Nucleus accumbens (tissue), 56 donors: Measurements from ENCODE around the gene ADARB2.

Experiments used
- DNase-seq, 56 donors: peaks; one replicate each; lab custom pipeline; 2025; lab: John Stamatoyannopoulos, UW

The ADARB2 gene

GRCh38 chr10:1665681-1666080 lies 71.6 kb downstream of the ADARB2 start:
- no peak for DNase-seq

DNA sequence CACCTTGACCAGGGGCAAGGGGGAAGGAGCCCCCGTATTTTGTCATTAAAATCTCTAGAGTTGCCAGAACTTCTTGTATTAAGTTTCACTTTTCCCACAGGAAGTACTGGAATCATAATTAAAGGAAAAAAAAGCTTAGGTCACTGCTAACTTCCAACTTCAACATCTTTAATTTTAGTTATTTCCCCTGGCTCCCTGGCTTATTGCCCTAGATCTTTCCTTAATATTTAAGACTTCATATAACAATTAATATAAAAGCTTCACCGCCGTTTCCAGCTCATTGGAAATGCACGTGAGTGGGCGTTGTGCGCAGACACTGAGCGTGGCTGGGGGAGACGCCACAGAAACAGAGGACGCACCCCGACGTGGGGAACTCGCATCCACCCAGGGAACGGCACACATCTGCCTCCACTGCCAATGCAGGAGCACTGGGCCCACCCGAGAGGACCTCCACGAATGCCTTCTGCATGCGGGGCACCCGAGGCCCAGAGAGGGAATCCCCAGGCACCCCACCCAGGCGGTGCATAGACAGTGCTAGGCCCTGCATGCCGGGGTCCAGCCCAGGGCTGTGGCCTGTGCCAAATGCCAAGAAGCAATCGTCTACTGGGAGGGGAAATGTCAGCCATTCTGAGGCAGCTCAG lies 72.2 kb downstream of the ADARB2 start:
- DNase-seq = no peak

- DNase-seq = no peak
These were observed 72.9 kb downstream of the ADARB2 start for GRCh38 chr10:1664333-1664964.

DNA sequence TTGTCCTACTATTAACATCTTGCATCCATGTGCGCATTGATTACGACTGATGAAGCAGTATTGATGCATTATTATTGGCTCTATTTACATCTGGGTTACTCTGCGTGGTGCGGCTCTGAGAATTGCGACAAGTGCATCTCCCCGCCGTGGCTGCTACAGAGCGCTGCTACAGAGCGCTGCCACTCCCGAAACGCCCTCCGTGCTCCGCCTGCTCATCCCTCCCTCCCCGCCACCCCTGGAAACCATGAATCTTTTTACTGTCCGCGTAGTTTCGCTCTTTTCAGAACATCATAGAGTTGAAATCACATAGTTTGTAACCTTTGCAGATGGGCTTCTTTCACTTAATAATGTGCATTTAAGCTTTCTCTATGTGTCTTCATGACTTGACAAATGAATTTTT lies 74.1 kb downstream of the ADARB2 start:
- peak in 1 of 56 donors; percentile 8 for DNase-seq

- no peak for DNase-seq
These were observed 74.8 kb downstream of the ADARB2 start for GRCh38 chr10:1662438-1663025.

- DNase-seq = no peak
These were observed 75.4 kb downstream of the ADARB2 start for GRCh38 chr10:1661859-1662437.

GRCh38 chr10:1661416-1661815 lies 75.9 kb downstream of the ADARB2 start:
- DNase-seq = no peak

DNA sequence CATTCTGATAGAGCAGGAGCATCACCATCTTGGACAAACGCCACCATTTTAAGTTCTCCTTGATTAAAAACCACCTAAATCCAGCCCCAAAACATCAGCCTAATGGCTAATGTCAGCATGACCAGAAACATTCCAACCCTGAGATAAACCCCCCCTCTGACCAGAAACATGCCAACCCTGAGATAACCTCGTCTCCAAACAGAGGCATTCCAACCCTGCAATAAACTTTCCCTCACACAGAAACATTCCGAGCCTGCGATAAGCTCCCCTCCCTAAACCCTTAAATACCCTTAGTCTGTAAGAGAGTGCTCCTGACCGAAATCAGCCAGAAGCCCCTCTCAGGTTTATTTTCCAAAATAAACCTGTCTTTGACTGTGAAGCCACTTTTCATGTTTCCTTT lies 76.5 kb downstream of the ADARB2 start:
- no peak for DNase-seq

DNA sequence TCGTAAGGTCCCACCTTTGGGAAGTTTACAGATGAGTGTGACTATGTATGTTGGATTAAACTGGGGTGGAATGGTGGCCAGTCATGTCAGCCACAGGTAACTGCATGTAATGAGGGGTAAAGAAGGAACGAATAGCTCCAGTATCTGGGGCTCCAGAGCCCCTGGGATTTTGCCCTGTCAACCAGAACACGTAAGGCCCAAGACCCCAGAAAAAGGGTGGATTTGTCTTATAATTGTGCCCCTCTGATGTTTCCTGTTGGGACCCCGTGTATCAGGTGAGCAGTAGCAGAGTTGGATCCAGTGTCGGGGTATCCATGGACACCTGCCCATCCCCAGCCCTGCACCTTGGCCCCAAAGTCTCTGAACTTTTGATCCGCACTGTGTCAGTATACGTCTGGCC lies 76.9 kb downstream of the ADARB2 start:
- DNase-seq = no peak

DNA sequence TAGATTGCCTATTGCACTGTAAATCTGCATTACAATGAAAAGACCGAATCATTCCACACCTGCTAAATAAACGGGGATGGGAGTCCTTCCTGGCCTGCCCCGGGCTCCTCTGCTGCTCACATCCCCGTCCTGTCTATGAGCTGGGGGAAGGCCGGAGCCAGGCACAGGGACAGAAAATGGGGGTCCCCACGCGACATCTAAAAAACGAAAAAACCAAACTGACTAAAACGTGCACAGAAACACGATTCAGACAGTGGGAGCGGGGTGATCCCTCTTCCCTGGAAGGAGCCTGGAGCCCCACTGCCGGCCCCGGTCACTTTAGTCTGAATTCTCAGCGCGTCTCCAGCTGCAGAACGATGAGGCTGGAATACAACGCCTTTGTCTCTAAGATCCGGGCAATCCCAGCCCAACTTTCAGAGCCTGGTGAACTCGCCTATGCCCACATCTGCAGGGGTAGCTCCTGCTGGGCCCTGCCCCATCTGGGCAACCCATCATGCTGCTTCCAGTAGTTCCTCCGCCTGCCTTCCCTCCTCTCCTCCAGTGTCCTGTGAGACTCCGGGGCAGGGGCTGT lies 78.0 kb downstream of the ADARB2 start:
- peak in 10 of 56 donors; percentile 15 to 61 (median 28) for DNase-seq

GRCh38 chr10:1658658-1659057 lies 78.7 kb downstream of the ADARB2 start:
- no peak for DNase-seq

DNA sequence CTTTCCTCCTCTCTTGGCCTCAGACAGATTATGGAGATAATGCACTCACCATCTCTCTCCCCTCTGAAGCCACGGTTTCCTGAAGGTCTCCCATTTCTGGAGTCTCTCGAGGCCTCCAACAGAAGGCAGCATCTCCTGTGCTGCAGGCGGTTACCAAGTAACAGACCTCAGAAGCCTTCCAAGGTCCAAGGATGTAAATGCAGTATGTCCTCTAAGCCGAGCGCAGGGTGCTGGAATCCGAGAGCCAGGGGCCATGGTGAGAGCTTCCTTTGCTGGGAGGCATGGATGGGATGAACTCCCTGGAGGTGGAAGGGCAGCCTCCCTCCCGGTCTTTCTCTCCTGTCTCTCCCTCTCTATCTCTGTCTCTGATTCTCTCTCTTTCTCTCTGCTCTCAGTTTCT lies 79.8 kb downstream of the ADARB2 start:
- no peak for DNase-seq

GRCh38 chr10:1655367-1655766 lies 82.0 kb downstream of the ADARB2 start:
- no peak for DNase-seq

GRCh38 chr10:1654811-1655356 lies 82.4 kb downstream of the ADARB2 start:
- no peak for DNase-seq

DNA sequence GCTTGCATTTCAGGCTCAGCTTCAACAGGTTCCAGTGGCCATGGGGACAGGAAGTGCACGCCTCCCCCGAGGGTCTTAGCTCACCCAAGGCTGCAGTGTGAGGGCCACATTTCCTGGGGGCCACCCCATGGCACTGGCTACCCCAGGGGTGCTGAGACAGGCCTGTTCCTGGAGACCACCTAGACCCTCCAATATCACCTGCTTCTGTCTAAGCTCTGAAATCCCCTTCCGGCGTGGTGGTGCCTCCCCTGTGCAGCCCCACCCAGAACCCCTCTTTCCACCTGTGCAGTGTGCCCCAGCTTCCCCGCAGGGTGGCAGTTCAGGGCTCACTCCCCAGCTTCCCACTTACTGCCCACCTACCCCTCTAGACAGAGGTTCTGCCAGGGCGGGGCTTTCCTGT lies 83.1 kb downstream of the ADARB2 start:
- no peak for DNase-seq

- DNase-seq = no peak
These were observed 84.0 kb downstream of the ADARB2 start for GRCh38 chr10:1653321-1653720.

- no peak for DNase-seq
These were observed 85.2 kb downstream of the ADARB2 start for GRCh38 chr10:1652151-1652550.

DNA sequence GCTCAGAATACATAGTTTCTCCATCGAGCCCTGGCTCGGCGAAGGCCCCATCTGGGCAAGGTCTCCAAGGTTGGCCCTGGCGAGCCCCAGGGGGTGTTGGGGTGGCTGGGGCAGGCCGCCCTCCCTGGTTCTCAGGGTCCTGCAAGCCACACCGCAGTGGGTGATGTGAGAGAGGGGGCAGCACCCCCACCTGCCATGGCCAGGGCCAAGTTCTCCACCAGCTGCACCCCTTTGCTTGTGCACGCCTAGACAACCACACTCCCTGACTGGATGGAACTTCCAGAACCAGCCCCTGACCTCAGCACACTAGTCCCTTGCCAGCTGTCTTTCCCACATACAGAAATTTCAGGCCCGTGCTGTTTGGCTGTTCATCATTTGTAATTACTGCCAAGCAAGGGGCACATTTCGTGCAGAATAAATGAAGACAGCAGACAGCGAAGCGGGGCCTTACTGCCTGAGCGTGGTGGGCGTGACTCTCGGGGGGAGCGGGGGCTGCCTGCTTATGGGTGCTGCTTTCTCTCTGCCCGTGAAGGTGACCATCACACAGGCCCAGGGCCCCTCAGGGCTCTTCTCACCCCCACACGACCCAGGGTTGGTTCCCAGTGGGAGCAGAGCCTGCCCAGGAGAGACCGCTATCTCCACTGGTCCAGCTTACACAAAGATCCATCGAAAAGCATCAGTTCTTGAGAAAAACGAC lies 85.9 kb downstream of the ADARB2 start:
- DNase-seq = no peak

- DNase-seq = peak in 1 of 56 donors; percentile 23
These were observed 86.6 kb downstream of the ADARB2 start for GRCh38 chr10:1650542-1651269.

DNA sequence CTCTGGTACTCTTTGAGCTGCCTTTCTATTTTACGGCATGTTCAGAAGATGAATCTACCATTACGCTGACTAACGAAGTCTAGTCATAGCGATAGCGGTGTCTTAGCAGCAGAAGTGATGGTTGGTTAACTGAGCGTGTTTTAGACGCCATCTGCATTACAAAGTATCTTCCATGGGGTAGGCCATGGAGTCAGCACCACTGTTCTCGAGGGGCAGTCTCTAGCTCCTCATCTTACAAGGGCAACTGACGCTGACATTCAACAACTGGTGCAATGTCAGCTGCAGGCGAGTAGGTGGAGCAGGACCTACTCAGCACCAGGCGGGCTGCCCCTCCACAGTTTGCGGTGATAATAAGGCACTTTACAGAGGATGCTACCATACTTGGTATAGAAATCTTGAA lies 88.7 kb downstream of the ADARB2 start:
- DNase-seq = no peak
